GM12891 (cell line): ENCODE data around the gene PEX14.

Experiments used
- PAX5 ChIP-seq: IDR thresholded peaks from 2 replicates; pipeline ENCODE4 v1.6.1; 2011; ENCODE audit warnings: low read length, moderate library complexity, mild to moderate bottlenecking; ENCODE audit not compliant: insufficient read depth, severe bottlenecking
- POLR2A ChIP-seq: IDR thresholded peaks from 2 replicates; pipeline ENCODE4 v1.6.1; 2011; ENCODE audit warnings: low read depth, low read length, control low read depth
- POLR2AphosphoS5 ChIP-seq: IDR thresholded peaks from 2 replicates; pipeline ENCODE4 v1.6.1; 2011; ENCODE audit warnings: low read depth, low read length, control low read depth
- POU2F2 ChIP-seq: IDR thresholded peaks from 2 replicates; pipeline ENCODE4 v1.6.1; 2011; ENCODE audit warnings: low read depth, mild to moderate bottlenecking, control low read depth, low read length, moderate library complexity
- SPI1 ChIP-seq: IDR thresholded peaks from 2 replicates; pipeline ENCODE4 v1.6.1; 2011; ENCODE audit warnings: low read depth, low read length, control low read depth
- TAF1 ChIP-seq: IDR thresholded peaks from 2 replicates; pipeline ENCODE4 v1.6.1; 2011; ENCODE audit warnings: low read depth, low read length, control low read depth

GRCh38 chr1:10495952-10496351 lies 21.2 kb downstream of the PEX14 start:
- TF ChIP-seq POLR2A (no peak), POLR2AphosphoS5 (no peak), PAX5 (no peak), TAF1 (no peak), SPI1 (no peak), POU2F2 (no peak)
